Measurements from ENCODE around the gene NKTR. TPM values are rescaled to one million over a fixed set of nuclear protein-coding genes. Genes with fewer than 3 reads are reported as not detected.

NKTR gene
- total RNA-seq, 1 donor from 2014 or later: 73.7 TPM

DNA sequence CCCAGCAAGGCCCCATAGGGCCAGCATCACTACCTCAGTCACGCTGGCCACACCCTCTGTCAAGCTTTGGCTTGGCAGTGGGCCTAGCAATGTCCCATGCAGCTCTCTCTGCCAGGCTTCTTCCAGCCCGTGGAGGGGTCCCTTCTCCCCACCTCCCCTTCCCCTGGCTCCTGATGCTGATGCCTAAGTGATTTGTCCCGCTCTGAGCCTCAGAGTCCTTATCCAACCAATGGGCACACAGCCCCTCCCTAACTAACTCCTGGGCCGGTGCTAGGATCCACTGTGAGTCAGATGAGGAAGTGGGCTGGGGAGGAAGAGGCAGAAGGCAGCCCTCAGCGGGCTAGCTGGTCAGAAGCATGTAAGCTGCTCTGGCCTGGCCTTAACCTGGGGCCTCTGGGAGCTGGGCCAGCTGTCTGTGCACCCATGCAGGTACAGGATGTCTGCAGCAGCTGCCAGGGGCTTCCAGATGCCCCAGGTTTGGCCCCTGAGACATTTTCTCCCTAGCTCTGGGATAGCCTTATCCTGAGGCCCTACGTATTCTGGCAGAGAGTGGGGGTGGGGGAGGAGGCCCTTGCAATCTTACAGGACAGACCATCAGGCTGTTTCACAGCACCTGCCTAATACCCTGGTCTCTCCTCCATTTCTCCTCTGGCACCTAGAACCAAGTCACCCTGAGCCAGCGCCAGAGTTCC lies 52.3 kb downstream of the NKTR start:
- TF ChIP-seq, protein P1, sequence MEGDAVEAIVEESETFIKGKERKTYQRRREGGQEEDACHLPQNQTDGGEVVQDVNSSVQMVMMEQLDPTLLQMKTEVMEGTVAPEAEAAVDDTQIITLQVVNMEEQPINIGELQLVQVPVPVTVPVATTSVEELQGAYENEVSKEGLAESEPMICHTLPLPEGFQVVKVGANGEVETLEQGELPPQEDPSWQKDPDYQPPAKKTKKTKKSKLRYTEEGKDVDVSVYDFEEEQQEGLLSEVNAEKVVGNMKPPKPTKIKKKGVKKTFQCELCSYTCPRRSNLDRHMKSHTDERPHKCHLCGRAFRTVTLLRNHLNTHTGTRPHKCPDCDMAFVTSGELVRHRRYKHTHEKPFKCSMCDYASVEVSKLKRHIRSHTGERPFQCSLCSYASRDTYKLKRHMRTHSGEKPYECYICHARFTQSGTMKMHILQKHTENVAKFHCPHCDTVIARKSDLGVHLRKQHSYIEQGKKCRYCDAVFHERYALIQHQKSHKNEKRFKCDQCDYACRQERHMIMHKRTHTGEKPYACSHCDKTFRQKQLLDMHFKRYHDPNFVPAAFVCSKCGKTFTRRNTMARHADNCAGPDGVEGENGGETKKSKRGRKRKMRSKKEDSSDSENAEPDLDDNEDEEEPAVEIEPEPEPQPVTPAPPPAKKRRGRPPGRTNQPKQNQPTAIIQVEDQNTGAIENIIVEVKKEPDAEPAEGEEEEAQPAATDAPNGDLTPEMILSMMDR (IDR thresholded peaks at IDR 0.05): no peak
- no peak for DNase-seq (ENCODE audit: extremely low spot score, unreplicated experiment)
- Mint-ChIP-seq H3K27ac (ENCODE audit: unreplicated experiment) (peak overlapping the region; percentile 88), H3K27me3 (ENCODE audit: unreplicated experiment) (no peaks in the 10 kb centered on the region), H3K9me3 (ENCODE audit: unreplicated experiment) (no peaks in the 10 kb centered on the region), H3K4me3 (ENCODE audit: unreplicated experiment) (peak overlapping the region; percentile 90), H3K4me1 (ENCODE audit: unreplicated experiment) (peaks cover 55% of the 10 kb centered on the region), H3K36me3 (ENCODE audit: unreplicated experiment) (peaks cover 9% of the 10 kb centered on the region)

GRCh38 chr3:42653303-42653559 lies 52.7 kb downstream of the NKTR start:
- peak overlapping the region; percentile 90 for H3K4me3 Mint-ChIP-seq (ENCODE audit: unreplicated experiment)
- no peak for DNase-seq (ENCODE audit: extremely low spot score, unreplicated experiment)
- peak overlapping the region; percentile 88 for H3K27ac Mint-ChIP-seq (ENCODE audit: unreplicated experiment)
- H3K9me3 Mint-ChIP-seq (ENCODE audit: unreplicated experiment): no peaks in the 10 kb centered on the region
- H3K36me3 Mint-ChIP-seq (ENCODE audit: unreplicated experiment): peaks cover 5% of the 10 kb centered on the region
- H3K4me1 Mint-ChIP-seq (ENCODE audit: unreplicated experiment): peaks cover 53% of the 10 kb centered on the region
- TF ChIP-seq, protein P1 (IDR thresholded peaks at IDR 0.05): no peak
- H3K27me3 Mint-ChIP-seq (ENCODE audit: unreplicated experiment): no peaks in the 10 kb centered on the region

- peak within 1 kb of the TSS; percentile 88 for H3K27ac Mint-ChIP-seq (ENCODE audit: unreplicated experiment)
- H3K36me3 Mint-ChIP-seq (ENCODE audit: unreplicated experiment): peaks cover 5% of the 10 kb centered on the region
- H3K4me3 Mint-ChIP-seq (ENCODE audit: unreplicated experiment): peak within 1 kb of the TSS; percentile 90
- DNase-seq (ENCODE audit: extremely low spot score, unreplicated experiment): no peak
- H3K4me1 Mint-ChIP-seq (ENCODE audit: unreplicated experiment): peaks cover 51% of the 10 kb centered on the region
- no peaks in the 10 kb centered on the region for H3K27me3 Mint-ChIP-seq (ENCODE audit: unreplicated experiment)
- TF ChIP-seq, protein P1 (IDR thresholded peaks at IDR 0.05): no peak
- H3K9me3 Mint-ChIP-seq (ENCODE audit: unreplicated experiment): no peaks in the 10 kb centered on the region
Measured at GRCh38 chr3:42653560-42654330, 53.3 kb downstream of the NKTR start, which contains the start of gene ZBTB47. Gene ZBTB47 (plus strand): TSS chr3:42653697. CDS start chr3:42658356, 4,659 bp downstream.

GRCh38 chr3:42654331-42655201 lies 54.1 kb downstream of the NKTR start:
- TF ChIP-seq, protein P1 (IDR thresholded peaks at IDR 0.05): peak; percentile 28
- Mint-ChIP-seq H3K9me3 (ENCODE audit: unreplicated experiment) (no peaks in the 10 kb centered on the region), H3K4me3 (ENCODE audit: unreplicated experiment) (peak overlapping the region; percentile 70), H3K27ac (ENCODE audit: unreplicated experiment) (peak overlapping the region; percentile 44), H3K36me3 (ENCODE audit: unreplicated experiment) (no peaks in the 10 kb centered on the region), H3K27me3 (ENCODE audit: unreplicated experiment) (no peaks in the 10 kb centered on the region), H3K4me1 (ENCODE audit: unreplicated experiment) (peaks cover 45% of the 10 kb centered on the region)
- no peak for DNase-seq (ENCODE audit: extremely low spot score, unreplicated experiment)
